Esophagus muscularis mucosa (tissue), 4 donors: ENCODE data around the gene LEUTX. TPM values are rescaled to one million over a fixed set of nuclear protein-coding genes. Genes with fewer than 3 reads are reported as not detected.
"Not testable (repeated sequence)": the region's sequence is repeated elsewhere in the genome, so short reads cannot be mapped to it uniquely, and the experiment has no call there.

Source experiments
- DNase-seq: peaks from one replicate; pipeline ENCODE4 v3.0.0-alpha.2; 2017; ENCODE audit errors: extremely low spot score
- H3K27ac ChIP-seq, 4 donors: fragments of 200-600 bp; sonication (generic); replicated peaks in 1 of 4; 1 replicate in 3 of 4; 2 replicates in 1 of 4; pipeline ENCODE4 v1.5.1; 2016 to 2019; ENCODE audit warnings: mild to moderate bottlenecking in 1 of 4
- H3K27me3 ChIP-seq, 4 donors: fragments of 200-600 bp; sonication (generic); one replicate each; pipeline versions ENCODE4 v1.5.1 to v1.6.0; 2016 to 2019
- H3K36me3 ChIP-seq, 4 donors: fragments of 200-600 bp; sonication (generic); one replicate each; pipeline ENCODE4 v1.5.1; 2016 to 2019
- H3K4me1 ChIP-seq, 4 donors: fragments of 200-600 bp; sonication (generic); one replicate each; pipeline ENCODE4 v1.5.1; 2016 to 2019
- H3K4me3 ChIP-seq, 4 donors: fragments of 200-600 bp; sonication (generic); 1 replicate in 2 of 4; 2 replicates in 2 of 4; pipeline ENCODE4 v1.5.1; 2016 to 2019; ENCODE audit warnings: mild to moderate bottlenecking in 4 of 4, moderate library complexity in 1 of 4
- H3K9me3 ChIP-seq, 4 donors: fragments of 200-600 bp; sonication (generic); 1 replicate in 3 of 4; 2 replicates in 1 of 4; pipeline ENCODE4 v1.5.1; 2016 to 2019
- EP300 ChIP-seq: sonication (generic); formaldehyde crosslinking; IDR thresholded peaks from one replicate; pipeline ENCODE4 v1.6.1; 2017; ENCODE audit warnings: antibody characterized with exemption
- POLR2A ChIP-seq: fragments of 450-650 bp; IDR thresholded peaks from one replicate; pipeline ENCODE4 v1.6.1; 2017; ENCODE audit warnings: antibody characterized with exemption, moderate library complexity, mild to moderate bottlenecking, low read depth
- POLR2AphosphoS5 ChIP-seq, 2 donors: sonication (generic); formaldehyde crosslinking; IDR thresholded peaks; one replicate each; pipeline ENCODE4 v1.6.1; 2017; ENCODE audit warnings: antibody characterized with exemption in 2 of 2
- WGBS: methylation state at CpG from one replicate; pipeline ENCODE4 v1.1.5; 2018; 5-methylcytosine and 5-hydroxymethylcytosine counted together
- intact Hi-C: fragments of 100-400 bp; cut with DNase I; formaldehyde crosslinking; loops from one replicate; pipeline ENCODE4 v1.15.1; 2023
- total RNA-seq, 4 donors: library from RNA; depleted of rRNA; stranded (reverse); fragments of >200 nt; gene quantifications; one replicate each; pipeline versions ENCODE4 v1.1.0 to v1.2.1, GENCODE V29; 2016
- TF ChIP-seq, protein P1 (sequence below), 3 experiments: fragments of 200-600 bp in 2 of 3; fragments of 450-650 bp in 1 of 3; sonication (generic) in 2 of 3; IDR thresholded peaks; one replicate each; pipeline ENCODE4 v1.5.1; 2017 to 2019; ENCODE audit warnings: antibody characterized with exemption in 3 of 3, mild to moderate bottlenecking in 2 of 3, moderate library complexity in 1 of 3

The LEUTX gene
- total RNA-seq, 4 donors from 2014 or later = not detected

DNA sequence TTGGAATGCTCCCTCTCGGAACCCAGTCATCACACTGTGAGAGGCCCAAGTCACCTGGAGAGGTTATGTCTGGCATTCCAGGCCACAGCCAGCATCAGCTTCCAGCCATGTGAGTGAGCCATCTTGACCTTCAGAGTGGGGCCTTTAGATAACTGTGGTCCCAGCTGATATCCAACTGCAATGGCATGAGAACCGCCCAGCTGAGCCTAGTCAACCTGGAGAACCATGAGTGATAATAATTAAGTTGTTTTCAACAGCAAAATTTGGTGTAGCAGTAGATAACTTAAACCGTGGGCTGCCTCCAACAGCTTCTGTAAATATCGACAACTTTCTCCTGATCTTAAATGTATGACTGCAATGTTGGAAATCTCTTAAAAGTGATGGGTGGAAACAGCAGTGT, 30.7 kb downstream of the LEUTX start:
- Histone ChIP-seq H3K4me1 (no peaks in the 10 kb centered on the region), H3K36me3 (no peaks in the 10 kb centered on the region), H3K27me3 (no peaks in the 10 kb centered on the region), H3K27ac (no peak overlapping the region), H3K4me3 (no peak overlapping the region), H3K9me3 (no peaks in the 10 kb centered on the region)
- 94% methylated on average over 4 of the region's 4 CpGs for WGBS
- TF ChIP-seq, protein P1, sequence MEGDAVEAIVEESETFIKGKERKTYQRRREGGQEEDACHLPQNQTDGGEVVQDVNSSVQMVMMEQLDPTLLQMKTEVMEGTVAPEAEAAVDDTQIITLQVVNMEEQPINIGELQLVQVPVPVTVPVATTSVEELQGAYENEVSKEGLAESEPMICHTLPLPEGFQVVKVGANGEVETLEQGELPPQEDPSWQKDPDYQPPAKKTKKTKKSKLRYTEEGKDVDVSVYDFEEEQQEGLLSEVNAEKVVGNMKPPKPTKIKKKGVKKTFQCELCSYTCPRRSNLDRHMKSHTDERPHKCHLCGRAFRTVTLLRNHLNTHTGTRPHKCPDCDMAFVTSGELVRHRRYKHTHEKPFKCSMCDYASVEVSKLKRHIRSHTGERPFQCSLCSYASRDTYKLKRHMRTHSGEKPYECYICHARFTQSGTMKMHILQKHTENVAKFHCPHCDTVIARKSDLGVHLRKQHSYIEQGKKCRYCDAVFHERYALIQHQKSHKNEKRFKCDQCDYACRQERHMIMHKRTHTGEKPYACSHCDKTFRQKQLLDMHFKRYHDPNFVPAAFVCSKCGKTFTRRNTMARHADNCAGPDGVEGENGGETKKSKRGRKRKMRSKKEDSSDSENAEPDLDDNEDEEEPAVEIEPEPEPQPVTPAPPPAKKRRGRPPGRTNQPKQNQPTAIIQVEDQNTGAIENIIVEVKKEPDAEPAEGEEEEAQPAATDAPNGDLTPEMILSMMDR (IDR thresholded peaks at IDR 0.05) = no peak
- TF ChIP-seq POLR2AphosphoS5 (IDR thresholded peaks at IDR 0.05) (no peak), POLR2A (no peak), EP300 (no peak)
- intact Hi-C loops = no loop called here
- peak; percentile 60 for DNase-seq

DNA sequence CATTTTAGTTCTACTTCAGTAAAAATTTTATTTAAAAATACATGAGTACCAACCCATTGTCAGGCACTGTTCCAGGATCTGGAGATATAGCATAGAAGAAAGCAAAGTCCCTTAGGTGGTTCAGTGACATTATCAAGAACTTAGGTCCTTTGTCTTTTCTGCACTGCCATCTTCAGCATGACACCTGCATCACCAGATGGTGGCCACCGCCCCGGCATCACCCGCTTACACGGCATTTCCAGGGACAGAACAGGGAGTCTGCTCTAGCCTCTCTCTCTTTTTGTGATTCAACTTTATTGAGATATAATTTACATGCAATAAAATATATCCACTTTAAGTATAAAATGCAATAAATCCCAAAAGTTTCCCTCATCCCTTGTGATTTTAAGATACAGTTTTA, 31.8 kb downstream of the LEUTX start:
- no peaks in the 10 kb centered on the region for H3K36me3 ChIP-seq
- 86% methylated on average over 4 of the region's 4 CpGs for WGBS
- H3K9me3 ChIP-seq = no peaks in the 10 kb centered on the region
- no peaks in the 10 kb centered on the region for H3K4me1 ChIP-seq
- intact Hi-C loops = no loop called here
- no peaks in the 10 kb centered on the region for H3K27me3 ChIP-seq
- peak; percentile 19 for DNase-seq
- H3K27ac ChIP-seq = no peak overlapping the region
- TF ChIP-seq POLR2AphosphoS5 (IDR thresholded peaks at IDR 0.05) (no peak), POLR2A (no peak), EP300 (no peak)
- TF ChIP-seq, protein P1 (IDR thresholded peaks at IDR 0.05) = no peak
- H3K4me3 ChIP-seq = no peak overlapping the region

DNA sequence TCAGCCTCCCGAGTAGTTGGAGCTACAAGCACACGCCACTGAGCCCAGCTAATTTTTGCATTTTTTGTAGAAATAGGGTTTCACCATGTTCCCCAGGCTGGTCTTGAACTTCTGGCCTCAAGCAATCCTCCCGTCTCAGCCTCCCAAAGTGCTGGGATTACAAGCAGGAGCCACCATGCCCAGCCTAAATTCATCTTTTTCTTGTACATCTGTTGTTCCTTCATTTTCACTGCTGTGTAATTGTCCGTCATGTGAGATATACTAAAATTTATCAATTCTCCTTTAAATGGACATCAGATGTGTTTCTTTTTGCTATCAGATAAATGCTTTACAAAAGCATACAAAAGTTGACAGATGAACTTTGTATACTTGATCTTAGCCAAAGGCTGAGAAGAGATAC, 32.4 kb downstream of the LEUTX start:
- H3K4me1 ChIP-seq = no peaks in the 10 kb centered on the region
- TF ChIP-seq, protein P1 (IDR thresholded peaks at IDR 0.05) = no peak
- TF ChIP-seq POLR2AphosphoS5 (IDR thresholded peaks at IDR 0.05) (no peak), EP300 (no peak), POLR2A (no peak)
- peaks cover 0 to 3% (median 1%) of the 10 kb centered on the region in 4 donors for H3K36me3 ChIP-seq
- no peak overlapping the region for H3K27ac ChIP-seq
- H3K27me3 ChIP-seq = no peaks in the 10 kb centered on the region
- peak; percentile 26 for DNase-seq
- 90% methylated on average over 4 of the region's 4 CpGs for WGBS
- intact Hi-C loops = no loop called here
- H3K4me3 ChIP-seq = no peak overlapping the region
- no peaks in the 10 kb centered on the region for H3K9me3 ChIP-seq

DNA sequence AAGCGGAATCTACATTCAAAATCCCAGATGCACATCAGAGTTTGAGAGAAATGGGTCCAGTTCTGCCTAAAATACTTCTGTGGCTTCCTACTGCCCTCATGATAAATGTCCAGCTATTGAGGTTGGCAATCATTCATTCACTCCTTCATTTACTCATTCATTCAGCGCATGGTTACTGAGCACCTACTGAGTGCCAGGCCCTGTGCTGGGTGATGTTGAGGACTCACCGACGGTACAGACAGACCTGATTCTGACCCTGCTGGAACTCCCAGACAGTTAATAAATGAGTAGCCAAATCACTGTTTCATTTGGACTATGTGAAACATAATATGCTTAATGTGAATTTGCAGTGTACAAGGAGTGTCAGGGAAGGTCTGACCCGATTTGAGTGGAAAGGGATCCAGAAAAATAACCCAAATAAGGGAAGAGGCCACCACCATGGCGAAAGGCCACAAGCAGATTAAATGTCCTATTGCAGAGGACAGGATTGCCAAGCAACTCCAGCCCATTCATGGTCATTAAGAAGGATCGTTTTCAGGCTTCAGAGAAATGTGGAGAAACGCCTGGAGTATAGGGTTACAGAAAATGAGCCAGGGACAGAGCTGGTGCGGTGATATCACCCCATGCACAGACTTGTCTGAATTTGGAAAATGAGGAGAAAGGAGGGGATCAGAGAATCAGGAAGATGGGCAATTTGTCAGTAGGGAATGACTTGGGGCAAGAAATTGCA, 34.8 kb downstream of the LEUTX start:
- WGBS = 77% methylated on average over 9 of the region's 9 CpGs
- no peak overlapping the region for H3K4me3 ChIP-seq
- no peaks in the 10 kb centered on the region for H3K9me3 ChIP-seq
- no peak overlapping the region for H3K27ac ChIP-seq
- TF ChIP-seq POLR2AphosphoS5 (IDR thresholded peaks at IDR 0.05) = no peak
- TF ChIP-seq POLR2A = no peak
- TF ChIP-seq EP300 = no peak
- intact Hi-C loops = no loop called here
- peak; percentile 31 for DNase-seq
- peaks cover 5 to 15% (median 7%) of the 10 kb centered on the region in 4 donors for H3K36me3 ChIP-seq
- H3K27me3 ChIP-seq = no peaks in the 10 kb centered on the region
- H3K4me1 ChIP-seq = peaks cover 0 to 3% (median under 1%) of the 10 kb centered on the region in 4 donors

DNA sequence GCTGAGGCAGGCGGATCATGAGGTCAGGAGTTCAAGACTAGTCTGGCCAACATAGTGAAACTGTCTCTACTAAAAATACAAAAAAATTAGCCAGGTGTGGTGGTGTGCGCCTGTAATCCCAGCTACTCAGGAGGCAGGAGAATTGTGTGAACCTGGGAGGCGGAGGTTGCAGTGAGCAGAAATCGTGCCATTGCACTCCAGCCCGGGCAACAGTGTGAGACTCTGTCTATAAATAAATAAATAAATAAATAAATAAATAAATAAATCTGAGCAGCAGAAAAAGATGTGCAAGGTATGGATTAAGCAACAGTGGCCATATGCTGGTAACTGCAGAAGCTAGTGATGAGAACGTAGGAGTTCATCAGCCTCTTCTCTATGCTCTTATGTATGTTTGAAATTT, 35.5 kb downstream of the LEUTX start:
- peaks cover 5 to 15% (median 7%) of the 10 kb centered on the region in 4 donors for H3K36me3 ChIP-seq
- H3K27ac ChIP-seq, H3K9me3 ChIP-seq, H3K27me3 ChIP-seq, intact Hi-C loops, H3K4me1 ChIP-seq, H3K4me3 ChIP-seq, DNase-seq: not testable (repeated sequence)
- WGBS = 91% methylated on average over 6 of the region's 6 CpGs

DNA sequence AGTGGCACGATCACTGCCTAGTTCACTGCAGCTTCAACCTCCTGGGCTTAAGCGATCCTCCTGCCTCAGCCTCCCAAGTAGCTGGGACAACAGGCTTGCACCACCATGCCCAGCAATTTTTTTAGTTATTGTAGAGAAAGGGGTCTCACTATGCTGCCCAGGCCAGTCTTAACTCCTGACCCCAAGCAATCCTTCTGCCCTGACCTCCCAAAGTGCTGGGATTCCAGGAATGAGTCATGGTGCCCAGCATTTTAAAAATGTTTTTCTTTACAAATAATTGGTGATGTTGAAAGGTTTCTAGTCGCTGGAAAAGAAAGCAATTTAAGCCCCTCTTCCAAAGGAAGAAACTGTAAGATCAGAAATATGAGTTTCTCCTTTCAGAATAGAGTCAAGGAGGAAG, 35.9 kb downstream of the LEUTX start:
- WGBS = 87% methylated on average over 3 of the region's 3 CpGs
- intact Hi-C loops = no loop called here
- DNase-seq = no peak

More for the DNA sequence above, 35.9 kb downstream of the LEUTX start:
- Histone ChIP-seq H3K27ac (no peak overlapping the region), H3K9me3 (no peaks in the 10 kb centered on the region), H3K27me3 (no peaks in the 10 kb centered on the region), H3K4me3 (no peak overlapping the region), H3K36me3 (peaks cover 5 to 15% (median 7%) of the 10 kb centered on the region in 4 donors), H3K4me1 (peaks cover 0 to 3% (median 1%) of the 10 kb centered on the region in 4 donors)
- no peak for TF ChIP-seq POLR2AphosphoS5 (IDR thresholded peaks at IDR 0.05)
- no peak for TF ChIP-seq POLR2A
- TF ChIP-seq, protein P1 (IDR thresholded peaks at IDR 0.05) = no peak
